ENCODE results near the gene FLYWCH2. TPM values are rescaled to one million over a fixed set of nuclear protein-coding genes. Genes with fewer than 3 reads are reported as not detected.

FLYWCH2 gene
- total and polyA plus RNA-seq, 2 of the 13 experiments (the other 11 are each of a cell fraction or from before 2014, with no cell fraction given) = 16.9 to 19.8 TPM

- no peak for TF ChIP-seq ZNF280B (CRISPR knock-in tag; IDR thresholded peaks at IDR 0.05; ENCODE audit: borderline replicate concordance)
- TF ChIP-seq ELF1 (CRISPR knock-in tag; IDR thresholded peaks at IDR 0.05) = no peak
- no peak for TF ChIP-seq JUNB (CRISPR knock-in tag; IDR thresholded peaks at IDR 0.05; ENCODE audit: borderline replicate concordance)
- no peak for TF ChIP-seq JUN (CRISPR knock-in tag; IDR thresholded peaks at IDR 0.05)
- TF ChIP-seq DPF2 (CRISPR knock-in tag; IDR thresholded peaks at IDR 0.05; ENCODE audit: borderline replicate concordance, low read depth) = no peak
- TF ChIP-seq REPIN1 (CRISPR knock-in tag; IDR thresholded peaks at IDR 0.05; ENCODE audit: borderline replicate concordance, low read depth) = 0 out of 2 replicates have a peak, but pooled peaks have one; percentile 33
- TF ChIP-seq ISL2 (CRISPR knock-in tag; IDR thresholded peaks at IDR 0.05) = no peak
- no peak for TF ChIP-seq IKZF1 (IDR thresholded peaks at IDR 0.05)
- no peak for TF ChIP-seq ZNF460 (CRISPR knock-in tag; IDR thresholded peaks at IDR 0.05; ENCODE audit: borderline replicate concordance)
- no peak for TF ChIP-seq THAP8 (CRISPR knock-in tag; IDR thresholded peaks at IDR 0.05; ENCODE audit: borderline replicate concordance)
- no peak for TF ChIP-seq ZNF343 (CRISPR knock-in tag; IDR thresholded peaks at IDR 0.05)
- no peak for TF ChIP-seq HBP1 (CRISPR knock-in tag; IDR thresholded peaks at IDR 0.05; ENCODE audit: low read depth)
- TF ChIP-seq CENPT (CRISPR knock-in tag; IDR thresholded peaks at IDR 0.05; ENCODE audit: low read depth) = no peak
- no peak for TF ChIP-seq MYPOP (CRISPR knock-in tag; IDR thresholded peaks at IDR 0.05)
- TF ChIP-seq FOSL2 (CRISPR knock-in tag; IDR thresholded peaks at IDR 0.05) = peak; percentile 39
- TF ChIP-seq ZNF292 (CRISPR knock-in tag; IDR thresholded peaks at IDR 0.05; ENCODE audit: borderline replicate concordance, low read depth) = no peak
- TF ChIP-seq ZNF605 (CRISPR knock-in tag; IDR thresholded peaks at IDR 0.05) = no peak
- no peak for TF ChIP-seq ZNF30 (CRISPR knock-in tag; IDR thresholded peaks at IDR 0.05)
- no peak for TF ChIP-seq HNRNPH1 (optimal IDR thresholded peaks at IDR 0.05; ENCODE audit: low read depth, low read length)
- TF ChIP-seq ETV5 (CRISPR knock-in tag; IDR thresholded peaks at IDR 0.05; ENCODE audit: borderline replicate concordance) = no peak
- TF ChIP-seq KMT2A (CRISPR knock-in tag; IDR thresholded peaks at IDR 0.05) = no peak
- no peak for TF ChIP-seq EP300 (IDR thresholded peaks at IDR 0.05; ENCODE audit: low read depth in 2 of 2, low read length in 2 of 2)
- no peak for TF ChIP-seq EP300 (CRISPR knock-in tag; IDR thresholded peaks at IDR 0.05; ENCODE audit: borderline replicate concordance)
- no peak for TF ChIP-seq ERF (CRISPR knock-in tag; IDR thresholded peaks at IDR 0.05)
- no peak for TF ChIP-seq STAT5B (CRISPR knock-in tag; IDR thresholded peaks at IDR 0.05)
- no peak for TF ChIP-seq NONO (IDR thresholded peaks at IDR 0.05)
- TF ChIP-seq NONO (CRISPR knock-in tag; conservative IDR thresholded peaks at IDR 0.05) = no peak
- TF ChIP-seq PPARG (CRISPR knock-in tag; conservative IDR thresholded peaks at IDR 0.05) = no peak
- no peak for TF ChIP-seq ZFP41 (CRISPR knock-in tag; IDR thresholded peaks at IDR 0.05; ENCODE audit: borderline replicate concordance)
- 0 out of 2 replicates have a peak, but pooled peaks have one; percentile 16 for TF ChIP-seq ZNF12 (CRISPR knock-in tag; IDR thresholded peaks at IDR 0.05)
Measured at GRCh38 chr16:2838928-2839327, 44.1 kb upstream of the FLYWCH2 start (continued).

Data from HepG2 (cell line).